Karpas-422 (cell line): ENCODE data around the gene EPYC. TPM values are rescaled to one million over a fixed set of nuclear protein-coding genes. Genes with fewer than 3 reads are reported as not detected.

Experiments
- DNase-seq: peaks from one replicate; pipeline ENCODE4 v3.0.0-alpha.2; 2015
- H2AFZ ChIP-seq: fragments of 200-600 bp; sonication (generic); 2 replicates; pipeline ENCODE4 v1.6.1; 2014; ENCODE audit warnings: antibody characterized with exemption, low read length, mixed read lengths
- H3K27ac ChIP-seq: fragments of 200-600 bp; sonication (generic); 2 replicates; pipeline ENCODE4 v1.5.1; 2014; ENCODE audit warnings: mild to moderate bottlenecking, low read length, moderate library complexity
- H3K27me3 ChIP-seq: fragments of 200-600 bp; sonication (generic); 2 replicates; pipeline ENCODE4 v1.6.1; 2014; ENCODE audit warnings: low read length, mixed read lengths
- H3K36me3 ChIP-seq: fragments of 200-600 bp; sonication (generic); 2 replicates; pipeline ENCODE4 v1.6.1; 2014; ENCODE audit warnings: low read length, mixed read lengths; ENCODE audit not compliant: insufficient read depth
- H3K4me1 ChIP-seq: fragments of 200-600 bp; sonication (generic); 2 replicates; pipeline ENCODE4 v1.6.1; 2014; ENCODE audit warnings: mild to moderate bottlenecking, low read length, mixed read lengths
- H3K4me2 ChIP-seq: fragments of 200-600 bp; sonication (generic); 2 replicates; pipeline ENCODE4 v1.6.1; 2014; ENCODE audit warnings: low read length, low read depth, mild to moderate bottlenecking; ENCODE audit not compliant: poor library complexity, severe bottlenecking
- H3K4me3 ChIP-seq: fragments of 200-600 bp; sonication (generic); 2 replicates; pipeline ENCODE4 v1.5.1; 2014; ENCODE audit warnings: mild to moderate bottlenecking, antibody characterized with exemption, low read length, mixed read lengths
- H3K79me2 ChIP-seq: fragments of 200-600 bp; sonication (generic); 2 replicates; pipeline ENCODE4 v1.6.1; 2014; ENCODE audit warnings: mild to moderate bottlenecking, low read length, mixed read lengths
- H3K9ac ChIP-seq: fragments of 200-600 bp; sonication (generic); 2 replicates; pipeline ENCODE4 v1.6.0; 2014; ENCODE audit warnings: low read length
- H3K9me2 ChIP-seq: fragments of 200-600 bp; sonication (generic), shearing (Covaris generic); replicated peaks from 2 replicates; pipeline ENCODE4 v1.6.0; 2014; ENCODE audit warnings: mild to moderate bottlenecking, low read length, moderate library complexity; ENCODE audit not compliant: insufficient read depth
- H3K9me3 ChIP-seq: fragments of 300-700, 200-600 bp; sonication (generic); 2 replicates; pipeline ENCODE4 v1.6.1; 2014; ENCODE audit warnings: low read length, mixed read lengths
- H4K20me1 ChIP-seq: fragments of 200-600 bp; sonication (generic); 2 replicates; pipeline ENCODE4 v1.6.1; 2014; ENCODE audit warnings: mild to moderate bottlenecking, antibody characterized with exemption, low read length, low read depth; ENCODE audit not compliant: insufficient read depth
- total RNA-seq: library from RNA; depleted of rRNA; stranded (reverse); fragments of >200 nt; shearing (Covaris generic); gene quantifications from 2 replicates; pipeline ENCODE4 v1.2.3, GENCODE V29; 2014; ENCODE audit warnings: low replicate concordance; rRNA removed

EPYC gene
- total RNA-seq = not detected in 2 replicates

- H3K4me1 ChIP-seq = no peaks in the 10 kb centered on the region
- H3K79me2 ChIP-seq = no peaks in the 10 kb centered on the region
- no peak within 1 kb of the TSS for H2AFZ ChIP-seq
- no peak for DNase-seq
- H3K36me3 ChIP-seq = no peaks in the 10 kb centered on the region
- no peaks in the 10 kb centered on the region for H3K9me3 ChIP-seq
- H3K9ac ChIP-seq = no peak within 1 kb of the TSS
- H4K20me1 ChIP-seq = no peaks in the 10 kb centered on the region
- no peak within 1 kb of the TSS for H3K4me2 ChIP-seq
- no peak within 1 kb of the TSS for H3K27ac ChIP-seq
- no peaks in the 10 kb centered on the region for H3K9me2 ChIP-seq
- no peaks in the 10 kb centered on the region for H3K27me3 ChIP-seq
- H3K4me3 ChIP-seq = no peak within 1 kb of the TSS
These were observed at the start of gene EPYC for GRCh38 chr12:91004872-91005271. EPYC (minus strand) TSS chr12:91004972; CDS start chr12:91002565, 2,407 bp downstream.

GRCh38 chr12:91053951-91054715 is 49.4 kb upstream of the EPYC start:
- H3K36me3 ChIP-seq = no peaks in the 10 kb centered on the region
- no peak overlapping the region for H3K4me2 ChIP-seq
- H2AFZ ChIP-seq = no peak overlapping the region
- no peaks in the 10 kb centered on the region for H3K9me2 ChIP-seq
- no peaks in the 10 kb centered on the region for H4K20me1 ChIP-seq
- DNase-seq = no peak
- H3K27me3 ChIP-seq = no peaks in the 10 kb centered on the region
- no peak overlapping the region for H3K27ac ChIP-seq
- H3K4me3 ChIP-seq = no peak overlapping the region
- no peaks in the 10 kb centered on the region for H3K79me2 ChIP-seq
- no peaks in the 10 kb centered on the region for H3K9me3 ChIP-seq
- H3K9ac ChIP-seq = no peak overlapping the region
- H3K4me1 ChIP-seq = no peaks in the 10 kb centered on the region

GRCh38 chr12:91052026-91052425 is 47.3 kb upstream of the EPYC start:
- H3K27ac ChIP-seq = no peak overlapping the region
- H4K20me1 ChIP-seq = no peaks in the 10 kb centered on the region
- no peaks in the 10 kb centered on the region for H3K79me2 ChIP-seq
- no peaks in the 10 kb centered on the region for H3K27me3 ChIP-seq
- H3K4me3 ChIP-seq = no peak overlapping the region
- H2AFZ ChIP-seq = no peak overlapping the region
- H3K4me1 ChIP-seq = no peaks in the 10 kb centered on the region
- H3K4me2 ChIP-seq = no peak overlapping the region
- H3K9me3 ChIP-seq = no peaks in the 10 kb centered on the region
- no peaks in the 10 kb centered on the region for H3K36me3 ChIP-seq
- H3K9ac ChIP-seq = no peak overlapping the region
- no peaks in the 10 kb centered on the region for H3K9me2 ChIP-seq
- no peak for DNase-seq

- no peak overlapping the region for H3K9ac ChIP-seq
- no peaks in the 10 kb centered on the region for H4K20me1 ChIP-seq
These were observed 39.8 kb upstream of the EPYC start for GRCh38 chr12:91044586-91044985.

GRCh38 chr12:91043408-91043807 is 38.6 kb upstream of the EPYC start:
- no peaks in the 10 kb centered on the region for H3K9me2 ChIP-seq
- H3K79me2 ChIP-seq = no peaks in the 10 kb centered on the region
- H3K36me3 ChIP-seq = no peaks in the 10 kb centered on the region
- H3K4me1 ChIP-seq = no peaks in the 10 kb centered on the region
- H4K20me1 ChIP-seq = no peaks in the 10 kb centered on the region
- no peak overlapping the region for H3K9ac ChIP-seq
- no peak overlapping the region for H3K4me3 ChIP-seq
- H3K9me3 ChIP-seq = no peaks in the 10 kb centered on the region
- H2AFZ ChIP-seq = no peak overlapping the region
- no peak for DNase-seq
- no peak overlapping the region for H3K4me2 ChIP-seq
- H3K27ac ChIP-seq = no peak overlapping the region
- H3K27me3 ChIP-seq = no peaks in the 10 kb centered on the region

More at GRCh38 chr12:91044586-91044985, 39.8 kb upstream of the EPYC start:
- Histone ChIP-seq H3K4me1 (no peaks in the 10 kb centered on the region), H3K9me3 (no peaks in the 10 kb centered on the region), H2AFZ (no peak overlapping the region), H3K36me3 (no peaks in the 10 kb centered on the region), H3K4me2 (no peak overlapping the region), H3K27ac (no peak overlapping the region), H3K27me3 (no peaks in the 10 kb centered on the region), H3K9me2 (no peaks in the 10 kb centered on the region), H3K4me3 (no peak overlapping the region), H3K79me2 (no peaks in the 10 kb centered on the region)
- DNase-seq = no peak

- Histone ChIP-seq H3K4me1 (no peaks in the 10 kb centered on the region), H3K4me2 (no peak overlapping the region), H3K9me3 (no peaks in the 10 kb centered on the region), H3K27me3 (no peaks in the 10 kb centered on the region), H3K9me2 (no peaks in the 10 kb centered on the region), H3K9ac (no peak overlapping the region), H3K36me3 (no peaks in the 10 kb centered on the region), H3K4me3 (no peak overlapping the region), H4K20me1 (no peaks in the 10 kb centered on the region), H3K27ac (no peak overlapping the region), H2AFZ (no peak overlapping the region), H3K79me2 (no peaks in the 10 kb centered on the region)
- DNase-seq = no peak
These were observed 35.5 kb upstream of the EPYC start for GRCh38 chr12:91040096-91040755.

- Histone ChIP-seq H3K27ac (no peak overlapping the region), H3K79me2 (no peaks in the 10 kb centered on the region), H3K4me3 (no peak overlapping the region), H2AFZ (no peak overlapping the region), H4K20me1 (no peaks in the 10 kb centered on the region), H3K27me3 (no peaks in the 10 kb centered on the region; the same call in 1 of the 2 replicates), H3K9ac (no peak overlapping the region), H3K9me3 (no peaks in the 10 kb centered on the region), H3K36me3 (no peaks in the 10 kb centered on the region), H3K9me2 (no peaks in the 10 kb centered on the region), H3K4me2 (no peak overlapping the region), H3K4me1 (no peaks in the 10 kb centered on the region)
- DNase-seq = no peak
These were observed 32.5 kb upstream of the EPYC start for GRCh38 chr12:91037276-91037675.

- H4K20me1 ChIP-seq = no peaks in the 10 kb centered on the region
- H3K4me3 ChIP-seq = no peak overlapping the region
- no peak overlapping the region for H3K9ac ChIP-seq
- H3K9me2 ChIP-seq = no peaks in the 10 kb centered on the region
- H3K27me3 ChIP-seq = no peaks in the 10 kb centered on the region; the same call in 1 of the 2 replicates
- no peaks in the 10 kb centered on the region for H3K4me1 ChIP-seq
- H3K27ac ChIP-seq = no peak overlapping the region
- no peak for DNase-seq
- no peak overlapping the region for H3K4me2 ChIP-seq
- no peaks in the 10 kb centered on the region for H3K36me3 ChIP-seq
- no peaks in the 10 kb centered on the region for H3K9me3 ChIP-seq
- H2AFZ ChIP-seq = no peak overlapping the region
- H3K79me2 ChIP-seq = no peaks in the 10 kb centered on the region
These were observed 28.5 kb upstream of the EPYC start for GRCh38 chr12:91033251-91033650.
